ENCODE results near the gene RPS19BP1.
"Not testable (repeated sequence)": the region's sequence is repeated elsewhere in the genome, so short reads cannot be mapped to it uniquely, and the experiment has no call there.

RPS19BP1 gene

GRCh38 chr22:39527481-39527961 is 5.0 kb downstream of the RPS19BP1 start:
- no peak for DNase-seq

GRCh38 chr22:39526736-39527171 is 5.8 kb downstream of the RPS19BP1 start:
- no peak for DNase-seq

- no peak for DNase-seq
Measured at GRCh38 chr22:39525658-39525975, 6.9 kb downstream of the RPS19BP1 start.

- no peak for DNase-seq
Measured at GRCh38 chr22:39524753-39525657, 7.5 kb downstream of the RPS19BP1 start.

- DNase-seq = no peak
Measured at GRCh38 chr22:39524089-39524752, 8.3 kb downstream of the RPS19BP1 start.

GRCh38 chr22:39522567-39523300 is 9.8 kb downstream of the RPS19BP1 start:
- DNase-seq = no peak

GRCh38 chr22:39522091-39522490 is 10.5 kb downstream of the RPS19BP1 start:
- not testable (repeated sequence) for DNase-seq

GRCh38 chr22:39521106-39521885 is 11.3 kb downstream of the RPS19BP1 start:
- peak; percentile 76 for DNase-seq

- DNase-seq = no peak
Measured at GRCh38 chr22:39520226-39521105, 12.1 kb downstream of the RPS19BP1 start, which contains the start of gene ATF4. Gene ATF4, plus strand, starts transcription at chr22:39520562. Its CDS starts 884 bp downstream, at chr22:39521446.

GRCh38 chr22:39519681-39520225 is 12.8 kb downstream of the RPS19BP1 start:
- peak; percentile 97 for DNase-seq

GRCh38 chr22:39518996-39519680 is 13.4 kb downstream of the RPS19BP1 start:
- no peak for DNase-seq

- no peak for DNase-seq
Measured at GRCh38 chr22:39518144-39518786, 14.3 kb downstream of the RPS19BP1 start.

GRCh38 chr22:39517470-39517869 is 15.1 kb downstream of the RPS19BP1 start:
- DNase-seq = no peak

- no peak for DNase-seq
Measured at GRCh38 chr22:39515266-39516050, 17.1 kb downstream of the RPS19BP1 start.

- DNase-seq = peak; percentile 28
Measured at GRCh38 chr22:39514373-39514973, 18.1 kb downstream of the RPS19BP1 start.

GRCh38 chr22:39513791-39514190 is 18.8 kb downstream of the RPS19BP1 start:
- no peak for DNase-seq

GRCh38 chr22:39512026-39512425 is 20.5 kb downstream of the RPS19BP1 start:
- no peak for DNase-seq

GRCh38 chr22:39511226-39511625 is 21.3 kb downstream of the RPS19BP1 start:
- no peak for DNase-seq

All from CD4-positive, alpha-beta T cell treated with Interferon gamma for 1 hour (primary cell).